Ovary (tissue), 9 donors: ENCODE data around the gene NDUFA6. TPM values are rescaled to one million over a fixed set of nuclear protein-coding genes. Genes with fewer than 3 reads are reported as not detected.
"Not testable (repeated sequence)": the region's sequence is repeated elsewhere in the genome, so short reads cannot be mapped to it uniquely, and the experiment has no call there.

ENCODE experiments used
- DNase-seq, 5 donors: peaks; one replicate each; pipeline ENCODE4 v3.0.0-alpha.2; 2019 to 2020
- H3K27ac ChIP-seq, 2 donors: fragments of 200-600 bp; one replicate each; pipeline versions ENCODE4 v1.5.1 to v1.8.0; 2019 to 2022
- H3K27me3 ChIP-seq: fragments of 200-600 bp; one replicate; pipeline ENCODE4 v1.8.0; 2022
- H3K36me3 ChIP-seq: fragments of 200-600 bp; sonication (generic); one replicate; pipeline ENCODE4 v1.5.1; 2019
- H3K4me1 ChIP-seq: one replicate; pipeline ENCODE4 v1.8.1; 2013; ENCODE audit warnings: mild to moderate bottlenecking, moderate library complexity; ENCODE audit not compliant: insufficient read depth
- H3K4me3 ChIP-seq: fragments of 200-600 bp; sonication (generic); one replicate; pipeline ENCODE4 v1.5.1; 2017
- H3K9me3 ChIP-seq, 2 donors: fragments of 200-600 bp in 1 of 2; sonication (generic) in 1 of 2; one replicate each; pipeline versions ENCODE4 v1.5.1 to v1.8.1; 2013 to 2019; ENCODE audit warnings: mild to moderate bottlenecking in 1 of 2, moderate library complexity in 1 of 2
- CTCF ChIP-seq, 3 donors: fragments of 450-650 bp in 2 of 3; fragments of 200-600 bp in 1 of 3; IDR thresholded peaks; one replicate each; pipeline versions ENCODE4 v1.5.1 to v1.8.0; 2016 to 2022; ENCODE audit warnings: antibody characterized with exemption in 3 of 3, mild to moderate bottlenecking in 1 of 3
- EP300 ChIP-seq: sonication (generic); formaldehyde crosslinking; IDR thresholded peaks from one replicate; pipeline ENCODE4 v1.6.1; 2017; ENCODE audit warnings: antibody characterized with exemption
- POLR2A ChIP-seq: fragments of 450-650 bp; IDR thresholded peaks from one replicate; pipeline ENCODE4 v1.6.1; 2017; ENCODE audit warnings: antibody characterized with exemption, mild to moderate bottlenecking, moderate library complexity
- WGBS, 3 donors: extraction: QIAGEN DNeasy Blood & Tissue Kit in 1 of 3; methylation state at CpG; one replicate each; pipeline versions ENCODE4 v1.1.5 to v1.1.7; 2013 to 2017; 5-methylcytosine and 5-hydroxymethylcytosine counted together
- intact Hi-C, 4 donors: fragments of 100-400 bp; cut with DNase I; formaldehyde crosslinking; loops; one replicate each; pipeline versions ENCODE4 v1.11.0 to v1.15.1; 2022 to 2023
- polyA plus RNA-seq, 2 donors: library from polyadenylated mRNA; stranded (reverse); fragments of 200-250 nt in 1 of 2; fragments of 350-450 nt in 1 of 2; fragmentation: Illumina TruSeq in 1 of 2; extraction: RNeasy Lipid Tissue Mini Kit (QIAGEN cat#74804) in 1 of 2; gene quantifications; one replicate each; pipeline ENCODE4 v1.2.3, GENCODE V29; 2013 to 2014
- total RNA-seq, 7 donors: library from RNA; depleted of rRNA in 2 of 7; stranded (reverse); fragments of >200 nt in 2 of 7; fragmentation: NEBNext Ultra II Directional in 3 of 7; extraction: Animal tissue kit (Norgen Biotek cat#: 25700) in 3 of 7; gene quantifications; one replicate each; pipeline versions ENCODE4 v1.1.0 to v1.2.4, GENCODE V29; 2016 to 2023
- donor health status: DM: no; HTN: no; CAD: no; lungs with moderate emphysema.
- donor health status: DM: no; HTN: no; CAD: no.
- donor health status: Bipolar disorder and iron deficiency.
- donor health status: DM: yes; HTN: yes; CAD: no.
- donor health status: DM: no; HTN: no; CAD: no.
- donor health status: DM: yes; HTN: yes; CAD: no.

Gene NDUFA6
- total and polyA plus RNA-seq, 9 donors, result 28.3 to 82.8 (median 47.6) TPM

DNA sequence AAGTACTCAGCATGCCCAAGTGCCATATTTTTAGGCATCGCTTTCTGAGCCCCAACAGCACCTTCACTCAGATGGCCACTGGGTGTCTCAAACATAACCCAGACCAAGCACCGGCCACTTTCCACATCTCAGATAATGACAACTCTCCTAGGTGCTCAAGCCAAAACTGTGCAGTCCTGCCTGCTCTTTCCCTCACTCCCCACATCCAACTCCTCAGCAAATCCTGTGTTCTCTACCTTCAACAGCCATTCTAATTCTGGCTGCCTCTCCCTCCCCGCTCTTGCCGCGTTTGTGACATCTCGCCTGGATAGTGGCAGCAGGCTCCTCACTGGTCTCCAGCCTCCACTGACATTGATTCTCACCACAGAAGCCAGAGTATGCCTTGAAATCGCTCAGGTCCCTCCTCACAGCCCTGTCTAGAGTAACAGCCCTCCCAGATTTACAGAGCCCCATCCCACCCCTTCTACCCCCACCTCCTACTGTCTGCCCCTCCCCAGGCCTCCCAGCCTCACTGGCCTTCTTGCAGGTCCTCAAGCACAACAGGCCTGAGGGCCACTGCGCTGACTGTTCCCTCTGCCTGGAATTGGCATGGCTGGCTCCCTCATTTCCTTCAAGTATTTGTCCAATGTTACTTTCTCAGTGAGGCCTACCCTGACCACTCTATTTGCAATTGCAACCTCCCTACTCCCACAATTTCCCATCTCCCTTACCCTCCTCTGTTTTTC lies 17.8 kb downstream of the NDUFA6 start:
- peaks cover 5% of the 10 kb centered on the region for H3K4me1 ChIP-seq
- H3K27me3 ChIP-seq, result no peaks in the 10 kb centered on the region
- peak in 1 of 5 donors; percentile 16 for DNase-seq
- no peaks in the 10 kb centered on the region for H3K9me3 ChIP-seq
- intact Hi-C loops, result no loop called here
- TF ChIP-seq CTCF (IDR thresholded peaks at IDR 0.05) (no peak), POLR2A (no peak), EP300 (no peak)
- WGBS, 3 donors, result 80 to 88% (median 81%) methylated on average over 8 of the region's 8 CpGs
- no peaks in the 10 kb centered on the region for H3K36me3 ChIP-seq
- no peak overlapping the region for H3K4me3 ChIP-seq
- no peak overlapping the region for H3K27ac ChIP-seq

DNA sequence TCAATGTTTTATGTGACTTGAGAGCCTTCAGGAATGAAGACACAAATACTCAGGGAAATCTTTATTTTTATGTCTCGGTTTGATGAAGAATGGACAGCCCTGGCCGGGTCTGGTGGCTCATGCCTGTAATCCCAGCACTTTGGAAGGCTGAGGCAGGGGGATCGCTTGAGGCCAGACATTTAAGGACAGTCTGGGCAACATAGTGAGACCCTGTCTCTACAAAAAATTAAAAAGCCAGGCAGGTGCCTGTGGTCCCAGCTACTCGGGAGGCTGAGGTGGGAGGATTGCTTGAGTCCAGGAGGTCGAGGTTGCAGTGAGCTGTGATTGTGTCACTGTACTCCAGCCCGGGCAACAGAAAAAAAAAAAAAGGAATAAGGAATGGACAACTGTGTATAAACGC lies 19.1 kb downstream of the NDUFA6 start:
- 34 to 41% (median 38%) methylated on average over 7 of the region's 7 CpGs for WGBS, 3 donors
- not testable (repeated sequence) for H3K4me1 ChIP-seq

DNA sequence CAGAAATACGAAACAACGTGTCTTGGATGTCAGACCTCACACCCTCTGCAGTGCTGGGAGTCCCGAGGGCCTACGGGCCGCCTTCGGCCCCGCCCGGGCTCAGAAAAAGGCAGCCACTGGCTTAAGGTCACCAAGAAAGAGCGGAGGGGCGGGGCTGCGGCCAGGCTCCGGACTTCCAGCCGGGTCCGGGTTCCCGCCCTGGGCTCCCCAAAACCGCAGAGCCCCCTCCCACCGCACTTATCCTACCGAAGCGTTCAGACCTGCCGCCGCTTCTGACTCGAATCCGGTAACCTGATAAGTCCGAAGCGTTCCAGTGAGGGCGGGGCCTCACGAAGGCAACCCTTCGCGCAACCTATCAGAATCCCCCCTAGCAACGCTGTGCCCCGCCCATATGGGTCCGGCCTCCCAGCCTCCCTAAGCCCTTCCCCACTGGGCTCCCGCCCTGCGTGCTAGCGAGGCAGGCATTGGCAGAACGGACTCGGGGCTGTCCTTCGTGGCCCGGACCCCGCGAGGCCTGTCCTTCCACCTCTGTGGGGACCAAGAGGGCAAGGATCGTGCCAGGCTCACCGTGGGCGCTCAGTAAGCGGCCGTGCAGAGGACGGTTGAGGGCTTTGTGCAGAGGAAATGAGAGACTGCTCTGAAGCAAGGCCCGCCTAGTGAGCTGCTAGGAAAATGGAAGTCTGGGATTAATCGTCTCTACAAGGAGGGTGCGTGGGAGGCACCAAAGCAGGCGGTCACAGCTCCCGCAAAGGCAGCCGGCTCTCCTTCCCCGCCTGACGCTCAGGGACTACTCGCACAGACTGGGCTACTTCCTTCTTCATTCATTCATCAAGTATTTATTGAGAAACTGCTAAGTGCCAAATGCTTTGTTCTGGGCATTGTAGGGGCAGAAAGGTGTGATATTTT lies 19.8 kb downstream of the NDUFA6 start, which contains the start of gene NAGA:
Gene NAGA, minus strand, starts transcription at position 296 of the 906 bp plus-strand sequence. CDS start 515 bp downstream, outside the sequence.
- intact Hi-C loops, result no loop called here
- DNase-seq, result peak; percentile 93 to 96 (median 96)
- peak within 1 kb of the TSS; percentile 66 for H3K4me3 ChIP-seq
- H3K36me3 ChIP-seq, result no peaks in the 10 kb centered on the region
- TF ChIP-seq POLR2A (peak; percentile 95), CTCF (IDR thresholded peaks at IDR 0.05) (peak in 1 of 3 donors; percentile 35), EP300 (no peak)
- peaks cover 5% of the 10 kb centered on the region for H3K4me1 ChIP-seq
- no peaks in the 10 kb centered on the region for H3K27me3 ChIP-seq
- WGBS, 3 donors, result 0 to 1% (median 1%) methylated on average over 46 to 56 of the region's 56 CpGs
- H3K9me3 ChIP-seq, result no peaks in the 10 kb centered on the region
- H3K27ac ChIP-seq, result peak within 1 kb of the TSS; percentile 58 to 89

More for the DNA sequence above, 19.1 kb downstream of the NDUFA6 start:
- Histone ChIP-seq H3K4me3 (peak overlapping the region; percentile 66), H3K27ac (peak overlapping the region; percentile 58 to 89)
- intact Hi-C loops, H3K9me3 ChIP-seq, H3K36me3 ChIP-seq, H3K27me3 ChIP-seq: not testable (repeated sequence)
- peak in 1 of 5 donors; percentile 11 for DNase-seq

GRCh38 chr22:42069801-42070516 lies 20.6 kb downstream of the NDUFA6 start:
- 13 to 20% (median 17%) methylated on average over 19 of the region's 19 CpGs for WGBS, 3 donors

More at GRCh38 chr22:42069801-42070516, 20.6 kb downstream of the NDUFA6 start:
- TF ChIP-seq POLR2A (no peak), CTCF (IDR thresholded peaks at IDR 0.05) (no peak), EP300 (no peak)
- Histone ChIP-seq H3K27ac (peak overlapping the region; percentile 58 to 89), H3K4me1 (peaks cover 5% of the 10 kb centered on the region), H3K27me3 (no peaks in the 10 kb centered on the region), H3K9me3 (no peaks in the 10 kb centered on the region), H3K36me3 (no peaks in the 10 kb centered on the region), H3K4me3 (peak overlapping the region; percentile 66)
- DNase-seq, result peak in 1 of 5 donors; percentile 23
- intact Hi-C loops, result no loop called here
